ENCODE measurements around the gene CNOT6. TPM values are rescaled to one million over a fixed set of nuclear protein-coding genes. Genes with fewer than 3 reads are reported as not detected.

CNOT6 gene
- total RNA-seq, 1 experiment from 2014 or later: 20.1 TPM

DNA sequence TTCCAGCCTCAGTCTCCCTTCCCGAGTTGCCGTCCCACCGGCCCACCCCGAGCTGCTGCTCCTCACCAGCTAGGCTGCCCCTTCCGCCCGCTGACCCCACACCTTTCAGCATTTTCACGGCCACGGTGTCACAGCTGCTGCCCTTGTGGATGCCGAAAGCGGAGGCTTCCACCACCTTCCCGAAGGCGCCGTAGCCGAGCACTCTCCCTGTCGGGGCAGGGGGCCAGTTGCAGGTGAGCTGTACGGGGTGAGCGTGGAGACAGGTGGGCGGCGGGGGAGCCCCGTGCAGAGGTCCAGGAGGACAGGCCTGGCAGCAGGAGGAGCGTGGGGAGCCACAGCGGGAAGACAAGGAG lies 125.4 kb downstream of the CNOT6 start:
- Histone ChIP-seq H2AFZ (ENCODE audit: low read length) (no peak overlapping the region), H3K9me3 (ENCODE audit: low read length) (no peaks in the 10 kb centered on the region), H3K27ac (ENCODE audit: low read length) (no peak overlapping the region), H3K9ac (ENCODE audit: low read length) (no peak overlapping the region), H3K4me1 (ENCODE audit: low read length) (no peaks in the 10 kb centered on the region), H4K20me1 (ENCODE audit: insufficient read depth, low read depth, low read length) (no peaks in the 10 kb centered on the region), H3K4me2 (ENCODE audit: low read depth, low read length, poor library complexity, severe bottlenecking) (no peak overlapping the region), H3K36me3 (ENCODE audit: insufficient read depth, low read length) (no peaks in the 10 kb centered on the region), H3K79me2 (ENCODE audit: low read length) (no peaks in the 10 kb centered on the region), H3K27me3 (ENCODE audit: low read length) (no peaks in the 10 kb centered on the region), H3K9me2 (replicated peaks; ENCODE audit: insufficient read depth, low read length) (no peaks in the 10 kb centered on the region), H3K4me3 (ENCODE audit: low read length) (no peak overlapping the region)
- DNase-seq: no peak

DNA sequence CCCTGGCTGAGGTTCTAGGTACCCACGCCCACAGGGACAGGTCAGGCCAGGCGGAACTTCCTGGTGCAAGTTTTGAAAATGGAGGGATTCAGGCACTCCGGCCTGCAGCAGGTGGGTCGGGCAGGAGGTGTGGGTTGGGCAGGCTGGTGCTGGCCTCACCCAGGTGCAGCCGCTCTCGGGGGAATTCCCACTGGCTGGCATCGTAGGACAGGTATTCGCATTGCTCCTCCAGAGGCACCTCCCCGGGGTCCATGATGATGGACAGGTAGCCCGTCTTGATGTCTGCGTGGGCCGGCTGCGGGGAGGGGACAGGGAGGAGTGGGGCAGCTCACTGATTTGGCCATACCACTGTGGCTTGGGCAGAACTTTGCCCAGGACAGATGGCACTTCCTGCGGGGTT lies 125.8 kb downstream of the CNOT6 start:
- DNase-seq: no peak
- no peak overlapping the region for H3K4me3 ChIP-seq (ENCODE audit: low read length)
- no peak overlapping the region for H3K4me2 ChIP-seq (ENCODE audit: low read depth, low read length, poor library complexity, severe bottlenecking)
- H3K79me2 ChIP-seq (ENCODE audit: low read length): no peaks in the 10 kb centered on the region
- H2AFZ ChIP-seq (ENCODE audit: low read length): no peak overlapping the region
- no peaks in the 10 kb centered on the region for H3K4me1 ChIP-seq (ENCODE audit: low read length)
- no peak overlapping the region for H3K9ac ChIP-seq (ENCODE audit: low read length)
- no peaks in the 10 kb centered on the region for H3K9me3 ChIP-seq (ENCODE audit: low read length)
- H4K20me1 ChIP-seq (ENCODE audit: insufficient read depth, low read depth, low read length): no peaks in the 10 kb centered on the region
- no peak overlapping the region for H3K27ac ChIP-seq (ENCODE audit: low read length)
- H3K9me2 ChIP-seq (replicated peaks; ENCODE audit: insufficient read depth, low read length): no peaks in the 10 kb centered on the region
- no peaks in the 10 kb centered on the region for H3K36me3 ChIP-seq (ENCODE audit: insufficient read depth, low read length)
- H3K27me3 ChIP-seq (ENCODE audit: low read length): no peaks in the 10 kb centered on the region

- Histone ChIP-seq H3K27me3 (ENCODE audit: low read length) (no peaks in the 10 kb centered on the region), H3K36me3 (ENCODE audit: insufficient read depth, low read length) (no peaks in the 10 kb centered on the region), H4K20me1 (ENCODE audit: insufficient read depth, low read depth, low read length) (no peaks in the 10 kb centered on the region), H3K79me2 (ENCODE audit: low read length) (no peaks in the 10 kb centered on the region), H3K9me3 (ENCODE audit: low read length) (no peaks in the 10 kb centered on the region), H3K4me1 (ENCODE audit: low read length) (no peaks in the 10 kb centered on the region), H2AFZ (ENCODE audit: low read length) (no peak overlapping the region), H3K27ac (ENCODE audit: low read length) (no peak overlapping the region), H3K9me2 (replicated peaks; ENCODE audit: insufficient read depth, low read length) (no peaks in the 10 kb centered on the region), H3K4me2 (ENCODE audit: low read depth, low read length, poor library complexity, severe bottlenecking) (no peak overlapping the region), H3K9ac (ENCODE audit: low read length) (no peak overlapping the region), H3K4me3 (ENCODE audit: low read length) (no peak overlapping the region)
- no peak for DNase-seq
Observed at GRCh38 chr5:180621311-180621710, 127.1 kb downstream of the CNOT6 start.

GRCh38 chr5:180622910-180623309 lies 128.7 kb downstream of the CNOT6 start:
- Histone ChIP-seq H3K4me2 (ENCODE audit: low read depth, low read length, poor library complexity, severe bottlenecking) (no peak overlapping the region), H3K4me1 (ENCODE audit: low read length) (no peaks in the 10 kb centered on the region), H3K9ac (ENCODE audit: low read length) (no peak overlapping the region), H3K9me2 (replicated peaks; ENCODE audit: insufficient read depth, low read length) (no peaks in the 10 kb centered on the region), H3K9me3 (ENCODE audit: low read length) (no peaks in the 10 kb centered on the region), H2AFZ (ENCODE audit: low read length) (no peak overlapping the region), H3K4me3 (ENCODE audit: low read length) (no peak overlapping the region), H3K27me3 (ENCODE audit: low read length) (no peaks in the 10 kb centered on the region), H3K27ac (ENCODE audit: low read length) (no peak overlapping the region), H4K20me1 (ENCODE audit: insufficient read depth, low read depth, low read length) (no peaks in the 10 kb centered on the region), H3K79me2 (ENCODE audit: low read length) (no peaks in the 10 kb centered on the region), H3K36me3 (ENCODE audit: insufficient read depth, low read length) (no peaks in the 10 kb centered on the region)
- DNase-seq: no peak

DNA sequence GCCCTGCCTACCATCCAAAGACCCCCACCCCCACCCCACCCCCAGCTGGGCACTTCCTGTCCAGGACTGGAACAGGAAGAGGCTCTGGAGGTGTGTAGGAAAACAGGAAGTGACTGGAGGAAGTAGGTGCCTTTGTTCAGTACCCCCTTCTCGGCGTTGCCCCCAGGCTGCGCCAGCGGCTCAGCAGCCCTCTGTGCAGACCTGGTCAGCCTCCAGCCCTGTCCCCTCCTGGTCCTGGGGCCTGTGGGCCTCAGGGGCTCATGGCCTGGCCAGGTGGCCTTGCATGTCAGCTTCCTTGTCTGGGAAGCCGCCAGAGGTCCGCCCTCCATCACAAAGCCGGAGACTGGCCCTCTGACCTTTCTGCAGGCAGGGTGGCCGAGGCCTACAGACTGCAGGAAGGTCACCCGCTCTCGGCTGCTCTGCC lies 129.2 kb downstream of the CNOT6 start:
- Histone ChIP-seq H3K4me3 (ENCODE audit: low read length) (no peak overlapping the region), H3K9me2 (replicated peaks; ENCODE audit: insufficient read depth, low read length) (no peaks in the 10 kb centered on the region), H3K4me1 (ENCODE audit: low read length) (no peaks in the 10 kb centered on the region), H3K4me2 (ENCODE audit: low read depth, low read length, poor library complexity, severe bottlenecking) (no peak overlapping the region), H2AFZ (ENCODE audit: low read length) (no peak overlapping the region), H4K20me1 (ENCODE audit: insufficient read depth, low read depth, low read length) (no peaks in the 10 kb centered on the region), H3K9me3 (ENCODE audit: low read length) (no peaks in the 10 kb centered on the region), H3K79me2 (ENCODE audit: low read length) (no peaks in the 10 kb centered on the region), H3K27ac (ENCODE audit: low read length) (no peak overlapping the region), H3K27me3 (ENCODE audit: low read length) (no peaks in the 10 kb centered on the region), H3K9ac (ENCODE audit: low read length) (no peak overlapping the region), H3K36me3 (ENCODE audit: insufficient read depth, low read length) (no peaks in the 10 kb centered on the region)
- no peak for DNase-seq

DNA sequence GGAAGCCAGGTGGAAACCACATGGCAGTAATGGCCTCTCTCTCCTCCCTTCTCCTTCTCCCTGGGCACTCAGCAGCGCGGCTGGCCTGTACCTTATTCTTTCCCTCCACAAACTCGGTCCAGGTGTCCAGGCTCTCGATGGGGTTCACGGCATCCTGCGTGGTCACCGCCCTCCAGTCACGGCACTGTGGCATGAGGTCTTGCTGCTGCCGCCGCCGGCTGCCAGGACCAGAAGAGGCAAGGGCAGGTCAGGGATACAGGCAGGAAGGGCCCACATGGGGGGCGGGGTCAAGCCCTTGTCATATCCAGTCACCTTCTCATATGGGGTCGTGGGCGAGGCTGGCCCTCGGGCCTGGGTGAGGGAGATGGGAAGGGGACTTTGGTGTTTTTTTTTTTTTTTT lies 129.7 kb downstream of the CNOT6 start:
- H3K27ac ChIP-seq (ENCODE audit: low read length): no peak overlapping the region
- H3K9me2 ChIP-seq (replicated peaks; ENCODE audit: insufficient read depth, low read length): no peaks in the 10 kb centered on the region
- no peaks in the 10 kb centered on the region for H3K27me3 ChIP-seq (ENCODE audit: low read length)
- H3K4me1 ChIP-seq (ENCODE audit: low read length): no peaks in the 10 kb centered on the region
- H3K9ac ChIP-seq (ENCODE audit: low read length): no peak overlapping the region
- H3K79me2 ChIP-seq (ENCODE audit: low read length): no peaks in the 10 kb centered on the region
- DNase-seq: no peak
- no peak overlapping the region for H2AFZ ChIP-seq (ENCODE audit: low read length)
- H3K36me3 ChIP-seq (ENCODE audit: insufficient read depth, low read length): no peaks in the 10 kb centered on the region
- H3K4me3 ChIP-seq (ENCODE audit: low read length): no peak overlapping the region
- no peaks in the 10 kb centered on the region for H3K9me3 ChIP-seq (ENCODE audit: low read length)
- H3K4me2 ChIP-seq (ENCODE audit: low read depth, low read length, poor library complexity, severe bottlenecking): no peak overlapping the region
- no peaks in the 10 kb centered on the region for H4K20me1 ChIP-seq (ENCODE audit: insufficient read depth, low read depth, low read length)

DNA sequence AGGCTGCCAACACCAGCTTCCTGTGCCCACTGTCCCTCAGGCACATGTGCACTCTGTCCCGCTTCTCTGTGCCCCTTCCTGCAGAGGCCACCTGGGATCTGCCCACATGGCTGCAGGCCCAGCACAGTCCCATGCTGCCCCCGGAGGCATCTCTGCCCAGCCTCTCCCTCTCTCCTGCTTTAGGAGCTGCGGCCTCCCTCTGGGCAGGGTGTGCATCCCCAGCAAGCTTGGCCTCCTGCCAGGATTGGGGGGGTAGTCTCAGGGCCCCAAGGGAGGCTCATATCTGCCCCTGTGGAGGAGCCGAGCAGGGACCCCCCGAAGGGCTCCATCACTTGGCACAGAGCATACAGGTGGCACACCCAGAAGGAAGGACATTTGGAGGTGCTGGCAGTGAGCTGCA lies 130.4 kb downstream of the CNOT6 start:
- H4K20me1 ChIP-seq (ENCODE audit: insufficient read depth, low read depth, low read length): no peaks in the 10 kb centered on the region
- H3K27me3 ChIP-seq (ENCODE audit: low read length): no peaks in the 10 kb centered on the region
- DNase-seq: no peak
- H3K9me2 ChIP-seq (replicated peaks; ENCODE audit: insufficient read depth, low read length): no peaks in the 10 kb centered on the region
- no peak overlapping the region for H3K27ac ChIP-seq (ENCODE audit: low read length)
- H3K9ac ChIP-seq (ENCODE audit: low read length): no peak overlapping the region
- H3K9me3 ChIP-seq (ENCODE audit: low read length): no peaks in the 10 kb centered on the region
- no peaks in the 10 kb centered on the region for H3K79me2 ChIP-seq (ENCODE audit: low read length)
- no peaks in the 10 kb centered on the region for H3K36me3 ChIP-seq (ENCODE audit: insufficient read depth, low read length)
- H3K4me1 ChIP-seq (ENCODE audit: low read length): no peaks in the 10 kb centered on the region
- H3K4me2 ChIP-seq (ENCODE audit: low read depth, low read length, poor library complexity, severe bottlenecking): no peak overlapping the region
- H3K4me3 ChIP-seq (ENCODE audit: low read length): no peak overlapping the region
- no peak overlapping the region for H2AFZ ChIP-seq (ENCODE audit: low read length)

GRCh38 chr5:180625125-180625790 lies 131.1 kb downstream of the CNOT6 start:
- no peak for DNase-seq
- Histone ChIP-seq H3K27ac (ENCODE audit: low read length) (no peak overlapping the region), H3K9me2 (replicated peaks; ENCODE audit: insufficient read depth, low read length) (no peaks in the 10 kb centered on the region)

More at GRCh38 chr5:180625125-180625790, 131.1 kb downstream of the CNOT6 start:
- H2AFZ ChIP-seq (ENCODE audit: low read length): no peak overlapping the region
- H3K79me2 ChIP-seq (ENCODE audit: low read length): no peaks in the 10 kb centered on the region
- H3K27me3 ChIP-seq (ENCODE audit: low read length): no peaks in the 10 kb centered on the region
- H4K20me1 ChIP-seq (ENCODE audit: insufficient read depth, low read depth, low read length): no peaks in the 10 kb centered on the region
- no peaks in the 10 kb centered on the region for H3K36me3 ChIP-seq (ENCODE audit: insufficient read depth, low read length)
- no peak overlapping the region for H3K4me3 ChIP-seq (ENCODE audit: low read length)
- H3K4me2 ChIP-seq (ENCODE audit: low read depth, low read length, poor library complexity, severe bottlenecking): no peak overlapping the region
- H3K4me1 ChIP-seq (ENCODE audit: low read length): no peaks in the 10 kb centered on the region
- H3K9ac ChIP-seq (ENCODE audit: low read length): no peak overlapping the region
- no peaks in the 10 kb centered on the region for H3K9me3 ChIP-seq (ENCODE audit: low read length)

All from Karpas-422 (cell line).